IPS-15b (cell line): ENCODE results near the gene ZNF580.

ENCODE experiments used
- H3K27me3 ChIP-seq: one replicate; pipeline ENCODE4 v1.6.1; 2013; ENCODE audit warnings: low read length; ENCODE audit not compliant: control insufficient read depth, insufficient read depth
- H3K36me3 ChIP-seq: one replicate; pipeline ENCODE4 v1.6.1; 2013; ENCODE audit warnings: low read length; ENCODE audit not compliant: control insufficient read depth, insufficient read depth
- H3K4me1 ChIP-seq: one replicate; pipeline ENCODE4 v1.6.1; 2013; ENCODE audit warnings: mild to moderate bottlenecking, low read length; ENCODE audit not compliant: control insufficient read depth, insufficient read depth
- H3K4me3 ChIP-seq: one replicate; pipeline ENCODE4 v1.5.1; 2013; ENCODE audit warnings: low read depth, low read length
- H3K9ac ChIP-seq: one replicate; pipeline ENCODE4 v1.6.1; 2013; ENCODE audit warnings: low read depth, mild to moderate bottlenecking, low read length
- H3K9me3 ChIP-seq: one replicate; pipeline ENCODE4 v1.6.1; 2013; ENCODE audit warnings: mild to moderate bottlenecking, low read length; ENCODE audit not compliant: control insufficient read depth, insufficient read depth

The ZNF580 gene

DNA sequence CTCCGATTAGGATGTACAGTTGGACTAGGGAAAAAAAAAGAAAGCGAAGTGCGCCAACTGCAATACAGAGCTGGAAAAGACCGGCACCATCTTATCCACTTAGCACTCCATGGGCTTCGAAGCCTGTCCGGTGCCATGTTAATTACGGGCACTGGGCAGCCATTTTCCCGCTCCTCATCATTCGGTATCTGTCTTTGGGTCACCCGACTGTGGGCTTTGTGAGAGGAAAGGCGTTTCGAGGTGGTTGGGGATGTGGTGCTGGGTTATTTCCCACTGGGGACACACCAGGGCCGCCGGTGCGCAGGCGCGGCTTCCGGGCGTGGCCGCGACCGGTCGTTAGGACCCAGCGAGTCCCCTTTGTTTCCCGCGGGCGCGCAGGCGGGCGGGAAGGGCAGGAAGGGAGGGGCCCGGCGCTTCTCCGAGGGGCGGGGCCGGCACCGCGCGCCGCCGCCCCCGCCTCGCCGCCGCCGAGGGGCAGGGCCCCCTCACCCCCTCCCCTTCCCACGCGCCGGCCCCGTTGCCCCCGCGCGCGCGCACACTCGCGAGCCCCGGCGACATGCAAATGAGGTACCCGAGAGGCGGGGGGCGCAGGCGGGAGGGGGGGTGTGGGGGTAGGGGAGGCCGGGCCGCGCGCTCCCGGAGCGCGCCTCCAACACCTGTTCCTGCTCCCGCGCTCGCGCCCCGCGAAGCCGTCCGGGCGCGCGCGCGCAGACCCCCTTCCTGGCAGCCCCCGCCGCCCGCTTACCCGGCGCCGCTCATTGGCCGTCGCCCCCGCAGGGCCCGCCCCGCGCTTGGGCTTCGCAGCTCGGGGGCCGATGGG is 40.8 kb upstream of the ZNF580 start, which contains the start of gene ZNF524:
Gene ZNF524 (plus strand): TSS at position 447 of the 820 bp plus-strand sequence. CDS start 1,825 bp downstream, outside the sequence.
- Histone ChIP-seq H3K9me3 (no peaks in the 10 kb centered on the region), H3K4me1 (peaks cover 16% of the 10 kb centered on the region), H3K4me3 (peak within 1 kb of the TSS; percentile 97), H3K9ac (peak within 1 kb of the TSS; percentile 98), H3K36me3 (peaks cover 3% of the 10 kb centered on the region), H3K27me3 (no peaks in the 10 kb centered on the region)

DNA sequence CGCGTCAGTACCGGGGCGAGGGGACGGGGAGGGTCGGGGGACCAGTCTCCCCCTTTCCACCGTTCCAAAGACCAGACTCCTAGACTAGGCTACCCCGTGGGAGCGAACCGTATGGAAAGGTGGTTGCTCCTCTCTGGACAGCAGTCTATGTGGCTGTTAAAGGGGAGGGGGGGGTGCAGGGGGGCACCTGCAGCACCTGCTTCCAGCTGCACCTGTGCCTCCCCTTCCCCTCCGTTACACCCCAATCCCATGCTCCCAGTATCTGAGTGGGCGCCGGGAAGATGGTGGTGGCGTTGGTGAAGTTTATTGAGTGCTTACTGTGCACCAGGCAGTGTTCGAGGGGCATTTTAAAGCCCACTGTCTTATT is 40.2 kb upstream of the ZNF580 start:
- peak overlapping the region; percentile 76 for H3K4me3 ChIP-seq
- no peaks in the 10 kb centered on the region for H3K27me3 ChIP-seq
- no peaks in the 10 kb centered on the region for H3K9me3 ChIP-seq
- peak overlapping the region; percentile 79 for H3K9ac ChIP-seq
- peaks cover 16% of the 10 kb centered on the region for H3K4me1 ChIP-seq
- H3K36me3 ChIP-seq = peaks cover 3% of the 10 kb centered on the region

GRCh38 chr19:55601084-55601483 is 39.7 kb upstream of the ZNF580 start:
- Histone ChIP-seq H3K4me1 (peaks cover 16% of the 10 kb centered on the region), H3K9ac (no peak overlapping the region), H3K27me3 (no peaks in the 10 kb centered on the region), H3K4me3 (peak overlapping the region; percentile 76), H3K36me3 (peaks cover 3% of the 10 kb centered on the region), H3K9me3 (no peaks in the 10 kb centered on the region)

DNA sequence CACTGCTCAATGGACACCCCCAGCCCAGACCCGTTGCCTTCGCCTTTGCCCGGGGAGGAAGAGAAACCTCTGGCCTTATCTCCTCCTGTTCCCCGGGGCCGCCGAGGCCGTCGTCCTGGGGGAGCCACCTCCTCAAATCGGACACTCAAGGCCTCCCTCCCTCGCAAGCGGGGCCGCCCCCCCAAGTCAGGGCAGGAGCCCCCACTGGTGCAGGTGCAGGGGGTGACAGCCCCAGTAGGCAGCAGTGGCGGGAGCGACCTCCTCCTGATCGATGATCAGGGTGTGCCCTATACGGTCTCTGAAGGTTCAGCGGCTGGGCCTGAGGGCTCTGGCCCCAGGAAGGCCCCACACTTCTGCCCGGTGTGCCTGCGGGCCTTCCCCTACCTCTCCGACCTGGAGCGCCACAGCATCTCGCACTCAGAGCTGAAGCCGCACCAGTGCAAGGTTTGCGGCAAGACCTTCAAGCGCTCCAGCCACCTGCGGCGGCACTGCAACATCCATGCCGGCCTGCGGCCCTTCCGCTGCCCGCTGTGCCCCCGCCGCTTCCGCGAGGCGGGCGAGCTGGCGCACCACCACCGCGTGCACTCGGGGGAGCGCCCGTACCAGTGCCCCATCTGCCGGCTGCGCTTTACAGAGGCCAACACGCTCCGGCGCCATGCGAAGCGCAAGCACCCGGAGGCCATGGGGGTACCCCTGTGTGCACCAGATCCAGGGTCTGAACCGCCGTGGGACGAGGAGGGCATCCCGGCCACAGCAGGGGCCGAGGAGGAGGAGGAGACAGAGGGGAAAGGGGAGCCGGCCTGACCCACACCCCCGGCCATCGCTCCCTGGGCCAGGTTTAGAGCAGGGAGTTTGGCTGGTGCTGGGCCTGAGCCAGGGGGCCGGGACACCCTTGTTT is 38.4 kb upstream of the ZNF580 start:
- Histone ChIP-seq H3K9ac (no peak overlapping the region), H3K4me1 (peaks cover 16% of the 10 kb centered on the region), H3K9me3 (no peaks in the 10 kb centered on the region), H3K27me3 (no peaks in the 10 kb centered on the region), H3K36me3 (no peaks in the 10 kb centered on the region), H3K4me3 (no peak overlapping the region)

DNA sequence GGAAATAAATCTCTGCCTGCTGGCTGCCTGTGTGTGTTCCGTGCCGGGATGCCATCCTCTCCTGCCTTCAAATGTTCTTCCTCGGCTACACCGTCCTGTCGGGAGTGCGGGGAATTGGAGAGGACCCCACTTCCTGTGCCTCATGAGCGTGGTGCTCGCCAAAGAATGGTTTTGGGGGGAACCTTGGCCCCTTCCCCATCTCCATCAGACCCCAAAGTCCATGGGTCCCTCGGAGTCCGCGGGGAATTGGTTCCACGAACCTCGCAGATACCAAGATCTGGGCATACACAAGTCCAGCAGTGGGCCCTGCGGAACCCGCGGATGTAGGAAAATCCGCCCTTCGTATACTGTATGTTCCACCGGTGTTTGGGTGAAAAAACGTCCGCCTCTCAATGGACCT is 37.7 kb upstream of the ZNF580 start:
- no peaks in the 10 kb centered on the region for H3K9me3 ChIP-seq
- H3K4me1 ChIP-seq = peaks cover 16% of the 10 kb centered on the region
- H3K36me3 ChIP-seq = peaks cover 3% of the 10 kb centered on the region
- no peak overlapping the region for H3K4me3 ChIP-seq
- H3K9ac ChIP-seq = no peak overlapping the region
- H3K27me3 ChIP-seq = no peaks in the 10 kb centered on the region

DNA sequence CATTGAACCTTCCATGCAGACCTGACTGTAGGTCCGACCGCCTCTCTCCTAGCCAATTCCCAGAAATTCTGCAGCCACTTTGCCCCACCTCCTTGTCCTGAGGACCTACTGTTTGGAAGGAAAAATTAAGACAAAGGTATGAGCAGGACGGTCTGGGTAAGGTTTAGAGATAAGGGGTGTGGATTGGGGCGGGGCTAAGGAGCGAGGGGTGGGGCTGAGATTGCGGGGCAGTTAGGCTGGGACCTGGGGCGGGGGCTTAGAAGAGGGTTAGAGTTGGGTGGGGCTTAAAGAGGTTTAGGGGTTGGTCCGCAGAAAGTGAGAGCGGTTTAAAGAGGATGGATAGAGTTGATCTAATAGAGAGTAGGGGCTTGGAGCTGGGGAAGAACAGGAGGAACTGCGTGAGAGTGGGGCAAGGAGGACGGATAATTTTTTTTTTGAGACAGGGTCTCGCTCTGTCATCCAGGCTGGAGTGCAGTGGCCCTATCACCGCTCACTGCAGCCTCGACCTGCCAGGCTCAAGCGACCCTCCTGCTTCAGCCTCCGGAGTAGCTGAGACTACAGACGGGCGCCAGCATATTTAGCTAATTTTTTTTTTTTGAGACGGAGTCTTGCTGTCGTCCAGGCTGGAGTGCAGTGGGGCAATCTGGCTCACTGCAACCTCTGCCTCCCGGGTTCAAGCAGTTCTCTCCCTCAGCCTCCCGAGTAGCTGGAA is 37.1 kb upstream of the ZNF580 start:
- Histone ChIP-seq H3K4me3 (no peak overlapping the region), H3K36me3 (peaks cover 3% of the 10 kb centered on the region), H3K9ac (no peak overlapping the region)

GRCh38 chr19:55605207-55605636 is 35.6 kb upstream of the ZNF580 start:
- peaks cover 11% of the 10 kb centered on the region for H3K4me1 ChIP-seq
- H3K9me3 ChIP-seq = no peaks in the 10 kb centered on the region
- H3K27me3 ChIP-seq = no peaks in the 10 kb centered on the region
- H3K36me3 ChIP-seq = peaks cover 8% of the 10 kb centered on the region
- H3K9ac ChIP-seq = no peak overlapping the region
- H3K4me3 ChIP-seq = peak overlapping the region; percentile 89

More for the DNA sequence above, 37.1 kb upstream of the ZNF580 start:
- H3K27me3 ChIP-seq = no peaks in the 10 kb centered on the region
- no peaks in the 10 kb centered on the region for H3K9me3 ChIP-seq
- H3K4me1 ChIP-seq = peaks cover 11% of the 10 kb centered on the region

GRCh38 chr19:55605637-55606470 is 34.9 kb upstream of the ZNF580 start, which contains the start of gene ZNF865:
TSS of gene ZNF865 (plus strand) at chr19:55605647. CDS start at chr19:55613619, 7,972 bp downstream.
- H3K9ac ChIP-seq = peak within 1 kb of the TSS; percentile 76
- H3K27me3 ChIP-seq = no peaks in the 10 kb centered on the region
- peaks cover 10% of the 10 kb centered on the region for H3K4me1 ChIP-seq
- H3K4me3 ChIP-seq = peak within 1 kb of the TSS; percentile 89
- H3K9me3 ChIP-seq = no peaks in the 10 kb centered on the region
- H3K36me3 ChIP-seq = peaks cover 8% of the 10 kb centered on the region

- Histone ChIP-seq H3K4me1 (peaks cover 6% of the 10 kb centered on the region), H3K9ac (no peak overlapping the region), H3K4me3 (peak overlapping the region; percentile 89), H3K9me3 (no peaks in the 10 kb centered on the region), H3K27me3 (no peaks in the 10 kb centered on the region), H3K36me3 (peaks cover 8% of the 10 kb centered on the region)
Measured at GRCh38 chr19:55606471-55606787, 34.4 kb upstream of the ZNF580 start.

DNA sequence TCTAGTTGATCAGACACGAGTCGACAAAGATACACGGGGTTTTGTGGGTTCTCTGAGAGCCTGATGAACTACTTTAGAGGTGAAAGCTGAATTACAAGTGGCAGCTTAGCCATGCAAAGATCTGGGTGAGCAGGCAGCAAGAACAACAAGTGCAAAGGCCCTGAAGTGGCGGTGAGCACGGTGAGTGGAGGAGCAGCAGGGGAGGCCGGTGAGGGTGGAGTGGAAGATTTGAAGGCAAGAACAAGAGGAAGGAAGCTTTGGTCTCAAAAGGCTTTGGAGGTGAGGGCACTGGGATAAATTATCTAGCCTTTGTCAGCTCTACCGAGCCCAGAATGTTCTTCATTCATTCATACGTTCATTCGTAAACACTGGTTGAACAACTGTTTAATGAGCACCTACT is 34.0 kb upstream of the ZNF580 start:
- Histone ChIP-seq H3K9ac (peak overlapping the region; percentile 12), H3K27me3 (no peaks in the 10 kb centered on the region), H3K4me3 (peak overlapping the region; percentile 89), H3K36me3 (peaks cover 8% of the 10 kb centered on the region), H3K4me1 (peaks cover 6% of the 10 kb centered on the region), H3K9me3 (no peaks in the 10 kb centered on the region)

- Histone ChIP-seq H3K4me3 (no peak overlapping the region), H3K9me3 (no peaks in the 10 kb centered on the region), H3K36me3 (peaks cover 8% of the 10 kb centered on the region), H3K9ac (no peak overlapping the region), H3K4me1 (no peaks in the 10 kb centered on the region), H3K27me3 (no peaks in the 10 kb centered on the region)
Measured at GRCh38 chr19:55609326-55609725, 31.5 kb upstream of the ZNF580 start.
